Common myeloid progenitor, CD34-positive (primary cell): ENCODE data around the gene PPP2R5C.
A peak's percentile ranks its signal among the peaks of the same experiment; 100 is the strongest.

Experiments used
- CTCF ChIA-PET: fragments of 350-600 bp; sonication (Branson Sonifier 250); formaldehyde crosslinking; loops from one replicate; lab custom pipeline; 2021; ENCODE audit warnings: antibody characterized with exemption; lab: Charles Lee
- POLR2A ChIA-PET: fragments of 350-600 bp; sonication (Branson Sonifier 250); formaldehyde crosslinking; loops from one replicate; lab custom pipeline; 2021; ENCODE audit warnings: antibody characterized with exemption; lab: Charles Lee
- DNase-seq, 3 donors: peaks; one replicate each; pipeline versions ENCODE4 v3.0.0 to v3.0.0-alpha.2; 2013
- H3K27ac ChIP-seq, 2 experiments: 1 replicate in 1 of 2; 2 replicates in 1 of 2; pipeline ENCODE4 v1.7.0; 2013; ENCODE audit warnings: inconsistent platforms in 2 of 2, low read length in 2 of 2, mild to moderate bottlenecking in 2 of 2, low read depth in 1 of 2, moderate library complexity in 1 of 2; ENCODE audit not compliant: severe bottlenecking in 2 of 2, insufficient read depth in 1 of 2, poor library complexity in 1 of 2
- H3K27me3 ChIP-seq, 5 experiments: replicated peaks in 2 of 5; 1 replicate in 3 of 5; 2 replicates in 2 of 5; pipeline versions ENCODE4 v1.6.1 to v1.7.0; 2013; ENCODE audit warnings: low read length in 4 of 5, mild to moderate bottlenecking in 2 of 5, moderate library complexity in 2 of 5, inconsistent platforms in 1 of 5; ENCODE audit not compliant: insufficient read depth in 5 of 5, control insufficient read depth in 4 of 5
- H3K36me3 ChIP-seq, 4 experiments: 1 replicate in 2 of 4; 2 replicates in 2 of 4; pipeline versions ENCODE4 v1.6.1 to v1.7.0; 2013; ENCODE audit warnings: low read length in 3 of 4, control low read depth in 1 of 4, mild to moderate bottlenecking in 1 of 4; ENCODE audit not compliant: control insufficient read depth in 4 of 4, insufficient read depth in 4 of 4
- H3K4me1 ChIP-seq, 4 experiments: 1 replicate in 3 of 4; 2 replicates in 1 of 4; pipeline versions ENCODE4 v1.6.1 to v1.7.1; 2013; ENCODE audit warnings: low read length in 3 of 4, mild to moderate bottlenecking in 3 of 4, control low read depth in 1 of 4, inconsistent platforms in 1 of 4, moderate library complexity in 1 of 4; ENCODE audit not compliant: control insufficient read depth in 4 of 4, insufficient read depth in 4 of 4; ENCODE audit errors: control extremely low read depth in 1 of 4
- H3K4me3 ChIP-seq, 7 experiments: 1 replicate in 4 of 7; 2 replicates in 3 of 7; pipeline versions ENCODE4 v1.5.1 to v1.7.0; 2013; ENCODE audit warnings: mild to moderate bottlenecking in 7 of 7, low read length in 6 of 7, moderate library complexity in 6 of 7, inconsistent platforms in 2 of 7, low read depth in 2 of 7, control low read depth in 1 of 7; ENCODE audit not compliant: insufficient read depth in 4 of 7, control insufficient read depth in 1 of 7; ENCODE audit errors: extremely low read depth in 1 of 7
- H3K9me3 ChIP-seq, 5 experiments: 1 replicate in 4 of 5; 2 replicates in 1 of 5; pipeline versions ENCODE4 v1.6.1 to v1.7.1; 2013; ENCODE audit warnings: low read length in 4 of 5, mild to moderate bottlenecking in 2 of 5, inconsistent platforms in 1 of 5, low read depth in 1 of 5, moderate library complexity in 1 of 5; ENCODE audit not compliant: control insufficient read depth in 4 of 5, insufficient read depth in 2 of 5; ENCODE audit errors: control extremely low read depth in 1 of 5
- WGBS: methylation state at CpG from one replicate; pipeline ENCODE4 v1.1.5; 2013; ENCODE audit not compliant: insufficient coverage; 5-methylcytosine and 5-hydroxymethylcytosine counted together

Gene PPP2R5C

DNA sequence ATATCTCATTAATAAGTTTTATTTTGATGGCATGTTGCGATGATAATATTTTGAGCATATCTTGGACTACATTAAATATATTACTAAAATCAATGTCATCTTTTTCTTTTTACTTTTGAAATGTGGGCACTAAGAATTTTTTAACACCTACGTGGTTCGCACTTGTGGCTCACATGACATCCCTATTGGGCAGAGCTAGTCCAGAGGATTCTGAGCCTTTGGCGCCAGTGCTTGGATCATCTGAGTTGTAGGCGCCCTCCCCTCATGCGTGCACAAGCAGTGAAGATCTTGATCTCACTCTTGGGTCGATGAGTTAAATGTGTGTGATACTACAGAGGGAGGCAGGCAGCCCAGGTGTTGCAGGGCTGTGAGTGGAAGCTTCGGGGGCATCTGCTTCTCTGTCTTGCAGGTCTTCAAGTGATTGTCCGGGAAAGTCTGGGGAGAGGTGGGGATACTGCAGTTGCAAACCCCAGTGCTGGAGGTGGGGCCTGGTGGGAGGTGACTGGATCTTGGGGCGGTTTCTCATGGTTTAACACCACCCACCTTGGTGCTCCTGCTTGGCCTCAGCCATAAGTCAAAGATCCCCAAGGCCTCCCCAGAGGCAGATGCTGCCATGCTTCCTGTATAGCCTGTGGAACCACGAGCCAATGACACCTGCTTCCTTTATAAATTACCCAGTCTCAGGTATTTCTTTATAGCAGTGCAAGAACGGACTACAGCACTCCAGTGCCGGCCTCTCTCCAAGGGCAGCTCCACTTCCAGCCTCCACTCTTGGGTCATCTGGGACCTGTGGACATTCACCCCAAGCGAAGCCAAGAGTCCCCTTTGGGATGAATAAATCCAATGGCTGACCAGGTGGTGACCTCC lies 46.1 kb upstream of the PPP2R5C start:
- POLR2A ChIA-PET: no interaction called here
- Histone ChIP-seq H3K27ac (peak overlapping the region in 1 of 2 experiments; percentile 5), H3K9me3 (peaks cover 0 to 9% (median 8%) of the 10 kb centered on the region in 5 experiments), H3K36me3 (no peaks in the 10 kb centered on the region), H3K4me3 (no peak overlapping the region), H3K27me3 (peaks cover 0 to 75% (median 40%) of the 10 kb centered on the region in 5 experiments), H3K4me1 (no peaks in the 10 kb centered on the region)
- DNase-seq: no peak
- CTCF ChIA-PET: interaction anchor here (0.6 to 1.6 kb wide), 3 partner anchors 9 to 51 kb away, joined by 3 to 5 read pairs (median 3); no protein-coding TSS in a partner anchor
- 81% methylated on average over 12 of the region's 14 CpGs for WGBS

- Histone ChIP-seq H3K27ac (peak overlapping the region in 1 of 2 experiments; percentile 5), H3K4me1 (peaks cover 0 to 6% (median 3%) of the 10 kb centered on the region in 4 experiments), H3K36me3 (no peaks in the 10 kb centered on the region), H3K4me3 (no peak overlapping the region), H3K27me3 (peaks cover 0 to 73% (median 41%) of the 10 kb centered on the region in 5 experiments), H3K9me3 (peaks cover 0 to 9% (median 8%) of the 10 kb centered on the region in 5 experiments)
- ChIA-PET CTCF (interaction anchor here (0.6 to 1.6 kb wide), 3 partner anchors 10 to 50 kb away, joined by 3 to 5 read pairs (median 3); no protein-coding TSS in a partner anchor), POLR2A (no interaction called here)
- 85% methylated on average over 16 of the region's 19 CpGs for WGBS
- DNase-seq: no peak
Measured at GRCh38 chr14:101716077-101716950, 45.2 kb upstream of the PPP2R5C start.

DNA sequence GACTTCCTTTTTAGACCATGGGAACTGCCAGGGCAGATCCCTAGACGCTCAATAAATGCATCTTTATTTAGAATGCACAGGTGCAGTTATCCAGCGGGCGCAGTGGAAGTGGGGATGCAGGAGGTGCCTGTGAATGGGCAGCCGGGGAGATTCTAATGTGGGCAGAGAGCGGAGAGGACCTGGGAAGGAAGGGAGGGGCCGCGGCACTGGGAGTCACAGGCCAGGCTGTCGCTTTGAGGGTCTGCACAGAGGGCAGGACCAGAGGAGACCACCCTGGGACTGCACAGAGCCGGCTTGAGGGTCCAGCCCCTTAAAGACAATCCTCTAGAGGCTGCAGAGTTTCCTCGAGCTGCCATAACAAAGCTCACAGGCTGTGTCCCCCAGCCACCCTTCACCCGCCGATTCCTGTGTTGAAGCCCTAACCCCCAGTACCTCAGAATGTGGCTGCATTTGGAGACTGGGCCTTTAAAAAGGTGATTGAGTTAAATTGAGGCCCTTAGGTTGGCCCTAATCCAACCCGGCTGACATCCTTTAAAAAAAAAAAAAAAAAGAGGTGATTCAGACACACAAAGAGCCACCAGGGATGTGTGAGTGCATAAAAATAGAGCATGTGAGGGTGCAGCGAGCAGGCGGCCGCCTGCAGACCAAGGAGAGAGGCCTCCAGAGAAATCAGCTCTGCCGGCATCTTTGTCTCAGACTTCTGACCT lies 44.4 kb upstream of the PPP2R5C start:
- no peak overlapping the region for H3K27ac ChIP-seq
- peaks cover 0 to 71% (median 41%) of the 10 kb centered on the region in 5 experiments for H3K27me3 ChIP-seq
- H3K9me3 ChIP-seq: peaks cover 0 to 9% (median 8%) of the 10 kb centered on the region in 5 experiments
- WGBS: 93% methylated on average over 13 of the region's 17 CpGs
- peaks cover 3 to 14% (median 11%) of the 10 kb centered on the region in 4 experiments for H3K4me1 ChIP-seq
- H3K4me3 ChIP-seq: no peak overlapping the region
- POLR2A ChIA-PET: no interaction called here
- H3K36me3 ChIP-seq: no peaks in the 10 kb centered on the region
- no peak for DNase-seq
- CTCF ChIA-PET: interaction anchor here (1.2 to 1.6 kb wide), 2 partner anchors 10 to 12 kb away, joined by 3 to 5 read pairs; no protein-coding TSS in a partner anchor

- POLR2A ChIA-PET: no interaction called here
- WGBS: 94% methylated on average over 14 of the region's 19 CpGs
- DNase-seq: no peak
- Histone ChIP-seq H3K9me3 (peaks cover 0 to 9% (median 8%) of the 10 kb centered on the region in 5 experiments), H3K4me1 (peaks cover 5 to 19% (median 15%) of the 10 kb centered on the region in 4 experiments), H3K27me3 (peaks cover 0 to 71% (median 44%) of the 10 kb centered on the region in 5 experiments), H3K27ac (no peak overlapping the region), H3K36me3 (no peaks in the 10 kb centered on the region), H3K4me3 (no peak overlapping the region)
- CTCF ChIA-PET: no interaction called here
Measured at GRCh38 chr14:101717663-101718490, 43.6 kb upstream of the PPP2R5C start.

DNA sequence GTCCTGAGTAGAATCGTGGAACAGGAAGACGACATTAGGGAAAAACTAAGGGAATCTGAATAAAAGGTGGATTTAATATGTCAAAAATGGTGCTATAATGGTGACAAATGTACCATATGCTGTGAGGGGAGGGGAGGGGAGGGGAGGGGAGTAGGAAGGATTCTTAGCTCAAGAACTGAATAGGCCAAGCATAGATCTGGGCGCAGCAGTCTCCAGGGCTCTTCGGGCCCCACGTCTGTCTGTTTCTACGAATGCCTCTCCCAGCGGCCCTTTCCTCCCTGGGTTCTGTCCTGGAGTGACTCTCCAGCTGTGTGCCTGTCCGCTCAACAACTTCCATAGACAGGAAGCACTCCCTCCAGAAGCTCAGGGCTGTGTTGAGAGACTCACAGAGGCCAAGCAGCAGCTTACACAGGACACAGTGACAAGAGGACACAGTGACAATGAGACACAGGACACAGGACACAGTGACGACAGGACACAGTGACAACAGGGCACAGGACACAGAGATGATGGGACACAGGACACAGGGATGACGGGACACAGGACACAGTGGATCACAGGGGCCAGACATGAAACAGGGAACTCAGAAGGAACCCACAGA lies 42.4 kb upstream of the PPP2R5C start:
- Histone ChIP-seq H3K27me3 (peaks cover 0 to 65% (median 37%) of the 10 kb centered on the region in 5 experiments), H3K9me3 (peaks cover 0 to 5% (median 5%) of the 10 kb centered on the region in 5 experiments), H3K4me3 (no peak overlapping the region), H3K27ac (no peak overlapping the region), H3K36me3 (no peaks in the 10 kb centered on the region), H3K4me1 (peaks cover 5 to 19% (median 15%) of the 10 kb centered on the region in 4 experiments)
- no peak for DNase-seq
- 70% methylated on average over 10 of the region's 10 CpGs for WGBS
- POLR2A ChIA-PET: no interaction called here
- CTCF ChIA-PET: interaction anchor here (0.7 to 1.4 kb wide), 2 partner anchors 12 to 21 kb away, joined by 3 to 4 read pairs; no protein-coding TSS in a partner anchor
